K562 (cell line): ENCODE measurements around the gene HRAS. TPM values are rescaled to one million over a fixed set of nuclear protein-coding genes. Genes with fewer than 3 reads are reported as not detected.

Source experiments
- CTCF ChIP-seq, 3 experiments: IDR thresholded peaks in 2 of 3; conservative IDR thresholded peaks in 1 of 3; 2 replicates each; pipeline ENCODE4 v1.5.1; 2011 to 2012; ENCODE audit warnings: low read length in 3 of 3, mild to moderate bottlenecking in 3 of 3, control low read depth in 2 of 3, improper control_type of control experiment in 1 of 3, inconsistent platforms in 1 of 3, low read depth in 1 of 3, mixed read lengths in 1 of 3, moderate library complexity in 1 of 3; ENCODE audit not compliant: insufficient read depth in 2 of 3
- FIP1L1 ChIP-seq: fragments of 200-400 bp; formaldehyde crosslinking; IDR thresholded peaks from 2 replicates; pipeline ENCODE4 v1.6.1; 2018; ENCODE audit warnings: mild to moderate bottlenecking, low read depth, low read length; ENCODE audit not compliant: poor library complexity, severe bottlenecking
- GTF2B ChIP-seq: IDR thresholded peaks from 2 replicates; pipeline ENCODE4 v1.6.1; 2011; ENCODE audit not compliant: insufficient read length; ENCODE audit errors: extremely low read depth
- MITF ChIP-seq: IDR thresholded peaks from 2 replicates; pipeline ENCODE4 v1.6.1; 2014; ENCODE audit warnings: antibody characterized with exemption
- NFE2 ChIP-seq: IDR thresholded peaks from 2 replicates; pipeline ENCODE4 v1.6.1; 2014; ENCODE audit warnings: antibody characterized with exemption, low read depth
- PRPF4 ChIP-seq: fragments of 200-400 bp; formaldehyde crosslinking; IDR thresholded peaks from one replicate; pipeline ENCODE4 v1.6.1; 2017; ENCODE audit warnings: low read length, low read depth, mild to moderate bottlenecking; ENCODE audit not compliant: insufficient read depth, poor library complexity, severe bottlenecking
- RREB1 ChIP-seq: fragments of 250-450 bp; sonication (Bioruptor Pico); IDR thresholded peaks from 2 replicates; pipeline ENCODE4 v1.4.0; 2020
- SMAD3 ChIP-seq: fragments of 450-650 bp; formaldehyde crosslinking; conservative IDR thresholded peaks from 2 replicates; pipeline ENCODE4 v1.4.0; 2020; ENCODE audit warnings: mild to moderate bottlenecking
- SMC3 ChIP-seq: conservative IDR thresholded peaks from 2 replicates; pipeline ENCODE4 v1.6.1; 2011; ENCODE audit warnings: low read depth, low read length, improper control_type of control experiment; ENCODE audit not compliant: insufficient read depth
- SRF ChIP-seq, 2 experiments: fragments of 250-450, 450-650 bp in 1 of 2; sonication (Bioruptor Pico) in 1 of 2; sonication (generic) in 1 of 2; formaldehyde crosslinking; IDR thresholded peaks; 2 replicates each; pipeline versions ENCODE4 v1.5.0 to v1.5.1; 2020 to 2022; ENCODE audit warnings: mild to moderate bottlenecking in 1 of 2, missing genetic modification reagents in 1 of 2
- ZBTB5 ChIP-seq: fragments of 450-650 bp; IDR thresholded peaks from 2 replicates; pipeline ENCODE4 v1.6.1; 2017; ENCODE audit warnings: antibody characterized with exemption
- polyA plus RNA-seq, 8 experiments: library from polyadenylated mRNA; depleted of rRNA in 4 of 8; stranded (reverse) in 5 of 8; unstranded in 3 of 8; fragments of >200 nt; fragmentation: Nextera tagmentation in 2 of 8; fragmentation: Illumina TruSeq in 1 of 8; extraction: Ambion mirVana in 2 of 8; extraction: Trizol in 1 of 8; gene quantifications; 2 replicates each; pipeline versions ENCODE4 v1.2.1 to v1.2.3, GENCODE V29; 2011 to 2014; ENCODE audit warnings: inconsistent platforms in 1 of 8, missing spikeins in 1 of 8
- total RNA-seq, 7 experiments: library from RNA; depleted of rRNA in 6 of 7; stranded (reverse); fragments of >200 nt in 6 of 7; fragmentation: Illumina TruSeq in 2 of 7; extraction: Trizol in 2 of 7; gene quantifications; 2 replicates each; pipeline versions ENCODE4 v1.2.1 to v1.2.3, GENCODE V29; 2011 to 2021; ENCODE audit warnings: low replicate concordance in 1 of 7
- TF ChIP-seq, protein P1 (sequence below): sonication (generic); IDR thresholded peaks from 2 replicates; pipeline ENCODE4 v1.6.1; 2016
- TF ChIP-seq, protein P2 (sequence below): fragments of 250-450 bp; sonication (Bioruptor Pico); IDR thresholded peaks from 2 replicates; pipeline ENCODE4 v1.8.0; 2021; ENCODE audit warnings: moderate library complexity, mild to moderate bottlenecking, inconsistent platforms

HRAS gene
- total and polyA plus RNA-seq, 9 of the 15 experiments (the other 6 are each of a cell fraction or from before 2014, with no cell fraction given), result 2.8 to 73.5 (median 29.6) TPM

DNA sequence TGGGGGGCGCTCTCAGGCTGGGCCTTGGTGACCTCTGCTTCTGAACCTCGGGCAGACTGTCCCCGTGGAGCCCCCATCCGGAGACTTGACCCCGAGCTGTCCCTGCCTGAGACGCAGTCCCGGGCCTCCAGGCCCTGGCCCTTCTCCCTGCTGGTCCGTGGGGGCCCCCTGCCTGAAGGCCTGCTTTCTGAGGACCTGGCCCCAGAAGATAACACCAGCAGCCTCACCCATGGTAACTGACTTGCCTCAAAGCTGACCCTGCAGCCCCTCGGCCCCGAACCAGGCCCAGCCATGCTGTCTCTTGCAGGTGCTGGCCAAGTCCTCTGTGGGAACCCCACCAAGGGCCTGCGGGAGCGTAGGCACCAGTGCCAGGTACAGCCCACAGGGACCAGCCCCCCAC lies 16.2 kb upstream of the HRAS start (continued):
- no peak for TF ChIP-seq RREB1
- TF ChIP-seq, protein P1, sequence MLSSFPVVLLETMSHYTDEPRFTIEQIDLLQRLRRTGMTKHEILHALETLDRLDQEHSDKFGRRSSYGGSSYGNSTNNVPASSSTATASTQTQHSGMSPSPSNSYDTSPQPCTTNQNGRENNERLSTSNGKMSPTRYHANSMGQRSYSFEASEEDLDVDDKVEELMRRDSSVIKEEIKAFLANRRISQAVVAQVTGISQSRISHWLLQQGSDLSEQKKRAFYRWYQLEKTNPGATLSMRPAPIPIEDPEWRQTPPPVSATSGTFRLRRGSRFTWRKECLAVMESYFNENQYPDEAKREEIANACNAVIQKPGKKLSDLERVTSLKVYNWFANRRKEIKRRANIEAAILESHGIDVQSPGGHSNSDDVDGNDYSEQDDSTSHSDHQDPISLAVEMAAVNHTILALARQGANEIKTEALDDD, result no peak
- TF ChIP-seq SRF (CRISPR knock-in tag; IDR thresholded peaks at IDR 0.05), result no peak
- TF ChIP-seq MITF, result no peak
- no peak for TF ChIP-seq ZBTB5
- no peak for TF ChIP-seq SMC3
- no peak for TF ChIP-seq FIP1L1
- no peak for TF ChIP-seq PRPF4
- peak in 2 of 3 experiments; percentile 4 to 7; a peak in 1 of 6 replicates for TF ChIP-seq CTCF (IDR thresholded peaks at IDR 0.05 in 2 of 3, conservative IDR thresholded peaks at IDR 0.05 in 1 of 3; ENCODE audit: insufficient read depth in 2 of 3, low read depth in 1 of 3, low read length in 3 of 3)
- TF ChIP-seq SMAD3 (CRISPR knock-in tag), result no peak
- no peak for TF ChIP-seq NFE2
- TF ChIP-seq, protein P2, sequence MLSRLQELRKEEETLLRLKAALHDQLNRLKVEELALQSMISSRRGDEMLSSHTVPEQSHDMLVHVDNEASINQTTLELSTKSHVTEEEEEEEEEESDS (CRISPR knock-in tag), result no peak
- TF ChIP-seq GTF2B, result no peak
